ENCODE measurements around the gene RRP9. TPM values are rescaled to one million over a fixed set of nuclear protein-coding genes. Genes with fewer than 3 reads are reported as not detected.

RRP9 gene
- total RNA-seq, 2 donors from 2014 or later: 21.5 to 53.0 TPM

DNA sequence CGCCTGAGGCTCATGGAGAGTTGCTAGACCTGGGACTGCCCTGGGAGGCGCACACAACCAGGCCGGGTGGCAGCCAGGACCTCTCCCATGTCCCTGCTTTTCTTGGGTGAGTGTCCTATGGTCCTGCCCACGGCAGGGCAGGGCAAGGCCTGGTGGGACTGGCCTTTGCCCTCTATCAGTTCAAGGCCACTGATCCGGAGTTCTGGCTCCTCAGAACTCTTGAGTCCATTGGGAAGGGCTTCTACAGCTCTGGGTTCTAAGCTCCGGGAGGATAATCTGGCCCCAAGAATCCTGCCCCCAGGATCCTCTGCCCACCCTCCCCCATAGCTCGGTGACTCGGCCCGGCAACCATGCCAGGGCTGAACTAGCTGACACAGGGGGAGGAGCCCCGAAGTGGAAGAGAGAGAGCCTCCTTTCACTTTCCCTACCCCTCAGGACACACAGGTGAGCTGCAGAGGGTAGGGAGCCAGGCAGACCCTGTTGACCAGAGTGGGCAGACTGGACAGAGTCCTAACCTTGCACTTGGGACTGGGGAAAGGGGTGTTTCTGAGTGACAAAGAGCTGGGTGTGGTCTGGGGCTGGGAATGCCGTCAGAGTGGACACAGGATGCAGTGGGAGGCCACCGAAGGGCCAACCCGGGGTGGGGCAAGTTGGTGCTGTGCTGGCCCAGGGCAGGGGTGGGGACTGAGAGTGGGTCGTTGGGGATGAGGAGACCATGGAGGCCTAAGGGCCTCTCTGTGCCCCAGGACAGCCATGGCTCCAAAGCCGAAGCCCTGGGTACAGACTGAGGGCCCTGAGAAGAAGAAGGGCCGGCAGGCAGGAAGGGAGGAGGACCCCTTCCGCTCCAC, 1.1 kb upstream of the RRP9 start:
- peaks cover 16% of the 10 kb centered on the region for H3K4me1 Mint-ChIP-seq
- no peaks in the 10 kb centered on the region for H3K9me3 Mint-ChIP-seq

GRCh38 chr3:51941463-51941797, 274 bp downstream of the RRP9 start:
- Mint-ChIP-seq H3K4me3 (peak overlapping the region; percentile 81), H3K4me1 (peaks cover 16% of the 10 kb centered on the region), H3K9me3 (no peaks in the 10 kb centered on the region), H3K27me3 (no peaks in the 10 kb centered on the region), H3K36me3 (ENCODE audit: low read depth) (peaks cover 44% of the 10 kb centered on the region), H3K27ac (peak overlapping the region; percentile 85)
- no peak for ATAC-seq (replicated peaks)

More for the DNA sequence above, 1.1 kb upstream of the RRP9 start:
- peak; percentile 15 for ATAC-seq (replicated peaks)
- H3K27me3 Mint-ChIP-seq: no peaks in the 10 kb centered on the region
- H3K4me3 Mint-ChIP-seq: peak overlapping the region; percentile 81
- peaks cover 30% of the 10 kb centered on the region for H3K36me3 Mint-ChIP-seq (ENCODE audit: low read depth)
- H3K27ac Mint-ChIP-seq: peak overlapping the region; percentile 85

GRCh38 chr3:51940648-51941462, 849 bp downstream of the RRP9 start:
- no peaks in the 10 kb centered on the region for H3K9me3 Mint-ChIP-seq
- H3K27ac Mint-ChIP-seq: peak overlapping the region; percentile 85
- H3K36me3 Mint-ChIP-seq (ENCODE audit: low read depth): peaks cover 50% of the 10 kb centered on the region
- H3K4me1 Mint-ChIP-seq: peaks cover 16% of the 10 kb centered on the region
- no peak for ATAC-seq (replicated peaks)
- H3K27me3 Mint-ChIP-seq: no peaks in the 10 kb centered on the region
- peak overlapping the region; percentile 81 for H3K4me3 Mint-ChIP-seq

GRCh38 chr3:51938780-51939425, 2.8 kb downstream of the RRP9 start:
- H3K4me1 Mint-ChIP-seq: peaks cover 16% of the 10 kb centered on the region
- peaks cover 69% of the 10 kb centered on the region for H3K36me3 Mint-ChIP-seq (ENCODE audit: low read depth)
- peak overlapping the region; percentile 81 for H3K4me3 Mint-ChIP-seq
- H3K27me3 Mint-ChIP-seq: no peaks in the 10 kb centered on the region
- ATAC-seq (replicated peaks): no peak
- H3K9me3 Mint-ChIP-seq: no peaks in the 10 kb centered on the region
- H3K27ac Mint-ChIP-seq: peak overlapping the region; percentile 69

GRCh38 chr3:51937611-51938450, 3.9 kb downstream of the RRP9 start:
- Mint-ChIP-seq H3K4me1 (peaks cover 16% of the 10 kb centered on the region), H3K27ac (peak overlapping the region; percentile 52), H3K36me3 (ENCODE audit: low read depth) (peaks cover 79% of the 10 kb centered on the region), H3K4me3 (no peak overlapping the region), H3K27me3 (no peaks in the 10 kb centered on the region), H3K9me3 (no peaks in the 10 kb centered on the region)
- ATAC-seq (replicated peaks): no peak

DNA sequence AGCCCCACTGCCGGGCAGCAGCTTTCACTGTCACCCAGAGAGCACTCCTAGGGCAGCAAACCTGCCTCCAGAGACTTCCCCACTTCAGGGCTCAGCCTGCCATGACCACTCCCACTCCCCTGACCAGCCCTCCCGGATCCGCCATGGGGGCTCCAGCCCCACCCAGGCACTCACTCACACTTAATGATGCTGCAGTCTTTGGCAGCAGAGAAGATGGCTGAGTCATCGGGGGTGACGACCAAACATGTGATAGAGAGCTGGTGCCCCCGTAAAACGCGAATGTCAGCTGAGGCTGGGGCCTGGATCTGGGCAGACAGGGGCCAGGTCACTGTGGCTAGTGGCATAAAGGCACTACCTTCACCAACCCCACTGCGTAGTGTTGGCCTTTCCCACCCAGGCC, 4.7 kb downstream of the RRP9 start:
- H3K4me1 Mint-ChIP-seq: peaks cover 16% of the 10 kb centered on the region
- H3K9me3 Mint-ChIP-seq: no peaks in the 10 kb centered on the region
- no peaks in the 10 kb centered on the region for H3K27me3 Mint-ChIP-seq
- no peak overlapping the region for H3K4me3 Mint-ChIP-seq
- no peak for ATAC-seq (replicated peaks)
- H3K27ac Mint-ChIP-seq: peak overlapping the region; percentile 52
- H3K36me3 Mint-ChIP-seq (ENCODE audit: low read depth): peaks cover 86% of the 10 kb centered on the region

- H3K4me3 Mint-ChIP-seq: no peak overlapping the region
- no peak for ATAC-seq (replicated peaks)
- no peak overlapping the region for H3K27ac Mint-ChIP-seq
- H3K27me3 Mint-ChIP-seq: no peaks in the 10 kb centered on the region
- no peaks in the 10 kb centered on the region for H3K9me3 Mint-ChIP-seq
- H3K4me1 Mint-ChIP-seq: peaks cover 16% of the 10 kb centered on the region
- H3K36me3 Mint-ChIP-seq (ENCODE audit: low read depth): peaks cover 95% of the 10 kb centered on the region
Observed at GRCh38 chr3:51935886-51936755, 5.6 kb downstream of the RRP9 start.

- H3K4me3 Mint-ChIP-seq: no peak overlapping the region
- no peaks in the 10 kb centered on the region for H3K27me3 Mint-ChIP-seq
- no peak overlapping the region for H3K27ac Mint-ChIP-seq
- H3K9me3 Mint-ChIP-seq: no peaks in the 10 kb centered on the region
- peaks cover 91% of the 10 kb centered on the region for H3K36me3 Mint-ChIP-seq (ENCODE audit: low read depth)
- H3K4me1 Mint-ChIP-seq: peaks cover 8% of the 10 kb centered on the region
- ATAC-seq (replicated peaks): no peak
Observed at GRCh38 chr3:51934991-51935885, 6.5 kb downstream of the RRP9 start.

DNA sequence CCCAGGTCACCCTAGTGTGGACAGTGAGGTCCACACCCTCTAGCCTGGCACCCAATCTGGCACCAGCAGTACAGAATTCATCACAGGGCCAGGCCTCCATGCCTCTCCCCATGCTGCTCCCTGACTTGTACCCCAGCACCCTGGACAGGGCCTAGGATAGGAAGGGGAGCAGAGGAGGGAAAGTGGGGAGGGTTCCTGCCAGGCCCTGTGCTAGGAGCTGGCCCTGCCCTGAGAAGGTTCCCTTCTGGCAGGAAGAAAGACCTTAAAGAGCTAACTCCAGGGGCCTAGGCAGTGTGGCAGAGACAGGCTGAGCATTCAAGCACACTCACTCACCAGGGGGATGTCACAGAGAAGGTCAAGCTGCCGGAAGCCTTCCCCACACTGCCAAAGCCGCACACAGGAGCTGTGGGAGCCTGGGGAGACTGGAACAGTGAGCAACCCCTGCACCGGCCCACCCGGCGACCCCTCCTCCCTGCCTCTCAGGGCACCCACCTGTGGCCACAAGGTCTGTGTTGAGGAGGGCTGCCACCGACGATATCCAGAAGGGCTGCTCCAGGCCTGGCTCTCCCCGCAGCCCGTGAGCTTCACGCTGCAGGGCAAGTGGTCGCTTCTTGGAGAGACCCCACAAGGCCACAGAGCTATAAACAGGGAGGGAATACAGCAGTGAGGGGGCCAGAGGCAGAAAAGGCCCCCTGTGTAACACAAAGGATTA, 7.4 kb downstream of the RRP9 start:
- H3K27me3 Mint-ChIP-seq: no peaks in the 10 kb centered on the region
- ATAC-seq (replicated peaks): no peak
- H3K4me3 Mint-ChIP-seq: no peak overlapping the region
- H3K27ac Mint-ChIP-seq: no peak overlapping the region
- H3K4me1 Mint-ChIP-seq: peaks cover 4% of the 10 kb centered on the region
- H3K9me3 Mint-ChIP-seq: no peaks in the 10 kb centered on the region
- H3K36me3 Mint-ChIP-seq (ENCODE audit: low read depth): peaks cover 82% of the 10 kb centered on the region

DNA sequence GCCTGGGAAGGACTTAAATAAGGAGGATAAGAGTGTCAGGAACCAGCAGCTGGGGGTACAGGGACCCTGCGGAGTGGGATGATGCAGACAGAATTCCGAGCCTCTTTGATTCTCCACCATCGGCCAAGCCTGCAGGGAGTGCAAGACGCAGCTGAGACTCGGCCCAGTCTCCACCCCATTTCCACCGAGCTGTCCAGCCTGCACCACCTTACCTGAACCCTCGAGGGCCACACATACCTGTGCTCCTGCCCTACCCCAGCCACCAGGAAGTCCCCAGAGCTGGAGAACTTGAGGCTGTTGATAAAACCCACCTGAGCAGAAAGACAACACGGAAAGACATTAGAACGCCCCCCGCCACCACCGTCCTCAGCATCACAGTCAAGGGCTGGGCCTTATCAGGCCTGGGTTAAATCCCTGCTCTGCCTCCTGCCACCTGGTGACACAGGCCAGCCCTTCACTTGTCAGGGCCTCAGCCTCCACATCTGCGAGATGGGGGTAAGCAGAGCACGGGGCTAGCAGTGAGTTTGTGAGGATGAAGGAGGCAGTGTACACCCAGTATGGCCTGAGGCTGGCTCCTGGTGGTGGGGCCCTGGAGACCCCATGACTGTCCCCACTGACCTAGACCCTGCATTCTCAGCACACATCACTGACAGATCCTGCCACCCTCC, 8.1 kb downstream of the RRP9 start:
- H3K4me3 Mint-ChIP-seq: no peak overlapping the region
- H3K4me1 Mint-ChIP-seq: no peaks in the 10 kb centered on the region
- H3K36me3 Mint-ChIP-seq (ENCODE audit: low read depth): peaks cover 77% of the 10 kb centered on the region
- no peaks in the 10 kb centered on the region for H3K9me3 Mint-ChIP-seq
- no peaks in the 10 kb centered on the region for H3K27me3 Mint-ChIP-seq
- no peak overlapping the region for H3K27ac Mint-ChIP-seq
- ATAC-seq (replicated peaks): no peak

- H3K36me3 Mint-ChIP-seq (ENCODE audit: low read depth): peaks cover 68% of the 10 kb centered on the region
- no peak overlapping the region for H3K27ac Mint-ChIP-seq
- no peak for ATAC-seq (replicated peaks)
- H3K4me1 Mint-ChIP-seq: no peaks in the 10 kb centered on the region
- H3K9me3 Mint-ChIP-seq: no peaks in the 10 kb centered on the region
- no peak overlapping the region for H3K4me3 Mint-ChIP-seq
- no peaks in the 10 kb centered on the region for H3K27me3 Mint-ChIP-seq
Observed at GRCh38 chr3:51932471-51933370, 9.0 kb downstream of the RRP9 start.
